AG08395 (cell line): ENCODE results near the gene TMOD1.
A peak's percentile ranks its signal among the peaks of the same experiment; 100 is the strongest.
"Not testable (repeated sequence)": the region's sequence is repeated elsewhere in the genome, so short reads cannot be mapped to it uniquely, and the experiment has no call there.

ENCODE experiments used
- DNase-seq: peaks from one replicate; pipeline ENCODE4 v3.0.0; 2012; ENCODE audit warnings: mixed read lengths, low spot score

The TMOD1 gene

GRCh38 chr9:97501177-97501971 lies at the start of gene TMOD1:
Gene TMOD1, plus strand, starts transcription at chr9:97501666. Its CDS starts 22,523 bp downstream, at chr9:97524189.
- DNase-seq, result peak; percentile 82

- DNase-seq, result not testable (repeated sequence)
These were observed 47.9 kb upstream of the TMOD1 start for GRCh38 chr9:97453573-97453972.

GRCh38 chr9:97456841-97457240 lies 44.6 kb upstream of the TMOD1 start:
- not testable (repeated sequence) for DNase-seq

GRCh38 chr9:97459326-97459725 lies 42.1 kb upstream of the TMOD1 start:
- DNase-seq, result no peak

GRCh38 chr9:97462159-97462558 lies 39.3 kb upstream of the TMOD1 start:
- no peak for DNase-seq

- DNase-seq, result no peak
These were observed 38.6 kb upstream of the TMOD1 start for GRCh38 chr9:97462914-97463313.

- DNase-seq, result peak; percentile 86
These were observed 32.6 kb upstream of the TMOD1 start for GRCh38 chr9:97468658-97469448.

GRCh38 chr9:97470076-97470475 lies 31.4 kb upstream of the TMOD1 start:
- DNase-seq, result no peak

- DNase-seq, result no peak
These were observed 27.7 kb upstream of the TMOD1 start for GRCh38 chr9:97473717-97474116.

GRCh38 chr9:97474372-97474925 lies 27.0 kb upstream of the TMOD1 start:
- DNase-seq, result no peak

GRCh38 chr9:97475059-97475458 lies 26.4 kb upstream of the TMOD1 start:
- DNase-seq, result peak; percentile 14

GRCh38 chr9:97478301-97478981 lies 23.0 kb upstream of the TMOD1 start:
- DNase-seq, result no peak

GRCh38 chr9:97479496-97480159 lies 21.8 kb upstream of the TMOD1 start:
- no peak for DNase-seq

- DNase-seq, result no peak
These were observed 21.3 kb upstream of the TMOD1 start for GRCh38 chr9:97480174-97480573.

GRCh38 chr9:97480749-97481148 lies 20.7 kb upstream of the TMOD1 start:
- DNase-seq, result no peak

- no peak for DNase-seq
These were observed 17.3 kb upstream of the TMOD1 start for GRCh38 chr9:97484134-97484533.

- no peak for DNase-seq
These were observed 14.4 kb upstream of the TMOD1 start for GRCh38 chr9:97487107-97487506.

GRCh38 chr9:97487861-97488260 lies 13.6 kb upstream of the TMOD1 start:
- no peak for DNase-seq

GRCh38 chr9:97491216-97491999 lies 10.1 kb upstream of the TMOD1 start:
- DNase-seq, result no peak

GRCh38 chr9:97497558-97498375 lies 3.7 kb upstream of the TMOD1 start:
- not testable (repeated sequence) for DNase-seq
